ENCODE data around the gene TFF1. TPM values are rescaled to one million over a fixed set of nuclear protein-coding genes. Genes with fewer than 3 reads are reported as not detected.

Gene TFF1
- total RNA-seq, 4 donors from 2014 or later: not detected

DNA sequence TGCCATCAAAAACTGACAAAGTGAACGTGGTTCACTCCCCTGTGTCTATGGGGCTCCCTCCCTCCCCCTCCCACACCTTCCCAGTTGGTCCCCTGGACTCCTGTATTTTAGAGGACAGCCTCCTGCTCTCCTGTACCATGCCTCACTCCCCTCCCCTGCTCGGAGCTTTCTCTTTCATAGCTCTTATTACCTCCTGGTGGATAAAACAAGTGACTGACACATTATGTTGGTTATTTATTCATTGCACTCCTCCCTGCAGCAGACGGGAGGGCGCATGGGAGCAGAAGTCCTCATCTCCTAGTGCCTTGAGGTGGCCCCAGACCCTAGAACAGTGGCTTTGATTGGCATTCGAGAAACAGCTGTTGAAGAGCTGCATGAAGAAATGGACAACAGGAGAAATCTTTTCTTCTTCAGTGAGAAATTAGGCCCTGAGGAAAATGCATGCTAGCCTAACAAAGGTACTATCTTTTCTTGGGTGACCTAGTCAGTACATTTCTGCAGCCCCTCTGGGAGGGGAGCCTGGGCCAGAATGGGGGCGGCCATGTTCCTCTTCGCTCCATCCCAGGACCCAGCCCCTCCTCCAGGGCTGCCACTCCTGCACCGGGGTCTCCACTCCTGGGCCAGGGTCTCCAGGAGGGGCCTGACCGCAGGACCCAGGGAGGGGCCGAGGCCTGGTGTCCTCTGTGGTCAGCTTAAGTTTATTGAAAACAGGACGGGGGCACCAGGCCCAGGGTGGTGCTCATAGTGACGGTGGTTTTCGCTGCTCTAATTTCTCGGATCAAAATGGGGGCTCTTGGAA is 1.2 kb upstream of the TFF1 start:
- Histone ChIP-seq H3K9me3 (no peaks in the 10 kb centered on the region), H3K4me1 (no peaks in the 10 kb centered on the region), H3K27ac (no peak overlapping the region), H3K36me3 (no peaks in the 10 kb centered on the region), H3K27me3 (peaks cover 0 to 7% of the 10 kb centered on the region in 2 donors), H3K4me3 (no peak overlapping the region)
- 85% methylated on average over 14 of the region's 14 CpGs for WGBS, 2 donors
- TF ChIP-seq, protein P1, sequence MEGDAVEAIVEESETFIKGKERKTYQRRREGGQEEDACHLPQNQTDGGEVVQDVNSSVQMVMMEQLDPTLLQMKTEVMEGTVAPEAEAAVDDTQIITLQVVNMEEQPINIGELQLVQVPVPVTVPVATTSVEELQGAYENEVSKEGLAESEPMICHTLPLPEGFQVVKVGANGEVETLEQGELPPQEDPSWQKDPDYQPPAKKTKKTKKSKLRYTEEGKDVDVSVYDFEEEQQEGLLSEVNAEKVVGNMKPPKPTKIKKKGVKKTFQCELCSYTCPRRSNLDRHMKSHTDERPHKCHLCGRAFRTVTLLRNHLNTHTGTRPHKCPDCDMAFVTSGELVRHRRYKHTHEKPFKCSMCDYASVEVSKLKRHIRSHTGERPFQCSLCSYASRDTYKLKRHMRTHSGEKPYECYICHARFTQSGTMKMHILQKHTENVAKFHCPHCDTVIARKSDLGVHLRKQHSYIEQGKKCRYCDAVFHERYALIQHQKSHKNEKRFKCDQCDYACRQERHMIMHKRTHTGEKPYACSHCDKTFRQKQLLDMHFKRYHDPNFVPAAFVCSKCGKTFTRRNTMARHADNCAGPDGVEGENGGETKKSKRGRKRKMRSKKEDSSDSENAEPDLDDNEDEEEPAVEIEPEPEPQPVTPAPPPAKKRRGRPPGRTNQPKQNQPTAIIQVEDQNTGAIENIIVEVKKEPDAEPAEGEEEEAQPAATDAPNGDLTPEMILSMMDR (IDR thresholded peaks at IDR 0.05): no peak
- no peak for TF ChIP-seq EP300 (IDR thresholded peaks at IDR 0.05)
- no peak for TF ChIP-seq POLR2A (IDR thresholded peaks at IDR 0.05)
- no peak for DNase-seq (ENCODE audit: low spot score in 2 of 2)

DNA sequence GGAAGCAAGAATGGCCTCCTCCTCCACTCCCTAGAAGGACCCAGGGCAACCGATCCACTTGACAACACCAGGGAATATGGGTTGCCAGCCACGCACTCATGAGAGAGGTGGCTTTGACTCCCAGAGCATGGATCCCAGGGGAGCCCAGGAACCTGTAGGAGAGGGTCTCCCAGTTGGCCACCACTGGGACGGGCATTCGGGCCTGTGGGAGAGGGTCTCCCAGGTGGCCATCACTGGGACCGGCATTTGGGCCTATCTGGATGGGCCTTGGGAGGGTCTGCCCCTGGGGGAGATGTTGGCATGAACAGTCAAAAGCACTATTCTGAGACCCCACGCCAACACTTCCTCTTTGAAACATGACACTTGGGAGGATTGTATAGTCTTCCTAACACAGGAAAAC is 565 bp downstream of the TFF1 start:
- Histone ChIP-seq H3K27me3 (peaks cover 0 to 7% of the 10 kb centered on the region in 2 donors), H3K27ac (no peak overlapping the region), H3K9me3 (no peaks in the 10 kb centered on the region), H3K36me3 (no peaks in the 10 kb centered on the region), H3K4me1 (no peaks in the 10 kb centered on the region), H3K4me3 (no peak overlapping the region)
- no peak for DNase-seq (ENCODE audit: low spot score in 2 of 2)
- 76 to 82% methylated on average over 6 of the region's 6 CpGs for WGBS, 2 donors
- no peak for TF ChIP-seq POLR2A (IDR thresholded peaks at IDR 0.05)
- no peak for TF ChIP-seq EP300 (IDR thresholded peaks at IDR 0.05)
- TF ChIP-seq, protein P1 (IDR thresholded peaks at IDR 0.05): no peak

DNA sequence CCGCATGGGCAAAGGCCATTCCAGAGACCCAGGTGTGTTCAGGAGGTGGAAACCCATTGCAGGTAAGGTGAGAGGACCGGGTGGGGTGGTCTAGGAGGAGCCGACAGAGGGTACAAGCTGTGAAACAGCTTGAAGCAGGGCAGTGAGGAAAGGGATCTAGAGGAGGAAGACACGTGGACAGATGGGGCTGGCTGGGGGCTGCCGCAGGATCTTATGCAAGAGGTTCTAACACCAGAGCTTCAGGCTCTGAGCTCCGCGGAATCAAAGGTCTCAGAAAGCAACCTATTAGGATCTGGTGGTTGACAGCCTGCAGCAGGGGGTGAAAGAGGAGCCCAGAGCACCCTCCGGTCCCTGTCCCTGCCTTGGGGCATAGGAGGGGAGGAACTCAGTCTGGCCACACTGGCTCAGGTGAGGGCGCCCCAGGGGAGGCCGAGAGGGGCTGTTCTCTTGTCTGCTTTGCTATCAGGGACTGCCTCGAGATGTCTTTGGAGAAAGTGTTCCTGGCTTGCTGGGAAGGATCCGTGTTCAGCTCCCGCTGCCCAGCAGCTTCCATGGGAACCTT is 1.9 kb downstream of the TFF1 start:
- 75 to 79% methylated on average over 10 to 13 of the region's 13 CpGs for WGBS, 2 donors
- TF ChIP-seq EP300 (IDR thresholded peaks at IDR 0.05) (no peak), POLR2A (IDR thresholded peaks at IDR 0.05) (no peak)
- TF ChIP-seq, protein P1 (IDR thresholded peaks at IDR 0.05): no peak
- H3K27ac ChIP-seq: no peak overlapping the region
- no peaks in the 10 kb centered on the region for H3K36me3 ChIP-seq
- H3K9me3 ChIP-seq: peaks cover 0 to 8% (median 0%) of the 10 kb centered on the region in 4 donors
- DNase-seq (ENCODE audit: low spot score in 2 of 2): no peak
- H3K4me1 ChIP-seq: no peaks in the 10 kb centered on the region
- peaks cover 0 to 7% of the 10 kb centered on the region in 2 donors for H3K27me3 ChIP-seq
- no peak overlapping the region for H3K4me3 ChIP-seq

DNA sequence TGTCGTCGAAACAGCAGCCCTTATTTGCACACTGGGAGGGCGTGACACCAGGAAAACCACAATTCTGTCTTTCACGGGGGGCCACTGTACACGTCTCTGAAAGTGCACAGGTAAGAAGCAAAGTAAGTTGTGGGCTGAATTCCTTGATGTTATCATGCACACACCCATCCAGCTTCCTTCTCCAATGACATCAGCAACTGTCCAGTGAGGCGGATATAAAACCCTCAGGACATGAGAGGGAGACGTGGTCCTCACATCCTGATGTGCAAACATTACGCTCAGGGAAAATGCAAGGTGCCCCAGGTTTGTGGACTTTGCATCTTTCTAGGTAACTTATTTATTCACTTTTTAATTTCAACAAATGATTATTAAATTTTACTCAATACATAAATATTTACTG is 3.0 kb downstream of the TFF1 start:
- no peaks in the 10 kb centered on the region for H3K4me1 ChIP-seq
- peaks cover 0 to 7% of the 10 kb centered on the region in 2 donors for H3K27me3 ChIP-seq
- no peak overlapping the region for H3K4me3 ChIP-seq
- H3K36me3 ChIP-seq: no peaks in the 10 kb centered on the region
- peaks cover 0 to 9% (median 0%) of the 10 kb centered on the region in 4 donors for H3K9me3 ChIP-seq
- TF ChIP-seq, protein P1 (IDR thresholded peaks at IDR 0.05): no peak
- no peak for TF ChIP-seq POLR2A (IDR thresholded peaks at IDR 0.05)
- TF ChIP-seq EP300 (IDR thresholded peaks at IDR 0.05): no peak
- WGBS, 2 donors: 74 to 76% methylated on average over 8 of the region's 8 CpGs
- no peak for DNase-seq (ENCODE audit: low spot score in 2 of 2)
- H3K27ac ChIP-seq: no peak overlapping the region

DNA sequence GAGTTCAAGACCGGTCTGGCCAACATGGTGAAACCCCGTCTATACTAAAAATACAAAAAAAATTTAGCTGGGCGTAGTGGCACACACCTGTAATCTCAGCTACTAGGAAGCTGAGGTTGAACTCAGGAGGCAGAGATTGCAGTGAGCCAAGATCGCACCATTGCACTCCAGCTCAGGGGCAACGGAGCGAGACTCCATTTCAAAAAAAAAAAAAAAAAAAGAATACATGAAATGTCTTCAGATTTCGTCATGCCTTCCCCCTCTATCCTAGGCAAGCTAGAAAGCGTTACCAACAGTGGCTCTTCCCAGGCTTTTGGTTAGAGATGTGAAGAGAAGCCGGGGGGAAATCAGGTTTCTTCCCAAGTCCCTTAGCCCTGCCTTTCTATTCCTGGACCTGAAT is 3.6 kb downstream of the TFF1 start:
- Histone ChIP-seq H3K27me3 (peaks cover 0 to 7% of the 10 kb centered on the region in 2 donors), H3K9me3 (peaks cover 0 to 15% (median 0%) of the 10 kb centered on the region in 4 donors), H3K27ac (no peak overlapping the region), H3K4me1 (no peaks in the 10 kb centered on the region), H3K36me3 (no peaks in the 10 kb centered on the region), H3K4me3 (no peak overlapping the region)
- TF ChIP-seq, protein P1 (IDR thresholded peaks at IDR 0.05): no peak
- no peak for TF ChIP-seq EP300 (IDR thresholded peaks at IDR 0.05)
- no peak for TF ChIP-seq POLR2A (IDR thresholded peaks at IDR 0.05)
- no peak for DNase-seq (ENCODE audit: low spot score in 2 of 2)
- WGBS, 2 donors: 73 to 75% methylated on average over 9 of the region's 9 CpGs
